ENCODE results near the gene SLC26A6. TPM values are rescaled to one million over a fixed set of nuclear protein-coding genes. Genes with fewer than 3 reads are reported as not detected.

SLC26A6 gene
- total and polyA plus RNA-seq, 2 of the 13 experiments (the other 11 are each of a cell fraction or from before 2014, with no cell fraction given), result 40.7 to 184 TPM

- TF ChIP-seq ATF6 (CRISPR knock-in tag; conservative IDR thresholded peaks at IDR 0.05), result no peak
- no peak for TF ChIP-seq RXRB (CRISPR knock-in tag; IDR thresholded peaks at IDR 0.05; ENCODE audit: borderline replicate concordance)
- 0 out of 2 replicates have a peak, but pooled peaks have one; percentile 26 for TF ChIP-seq ZNF574 (CRISPR knock-in tag; IDR thresholded peaks at IDR 0.05)
- no peak for TF ChIP-seq ZNF251 (CRISPR knock-in tag; IDR thresholded peaks at IDR 0.05)
- TF ChIP-seq RFXAP (CRISPR knock-in tag; IDR thresholded peaks at IDR 0.05; ENCODE audit: borderline replicate concordance), result no peak
- TF ChIP-seq POGZ (CRISPR knock-in tag; IDR thresholded peaks at IDR 0.05), result no peak
- TF ChIP-seq NCOR1 (IDR thresholded peaks at IDR 0.05; ENCODE audit: borderline replicate concordance, low read length), result no peak
- TF ChIP-seq FOXJ3 (CRISPR knock-in tag; IDR thresholded peaks at IDR 0.05; ENCODE audit: borderline replicate concordance), result no peak
- peak; percentile 51 for TF ChIP-seq ZNF687 (CRISPR knock-in tag; IDR thresholded peaks at IDR 0.05)
These were observed 1.5 kb downstream of the SLC26A6 start (continued) for GRCh38 chr3:48633743-48634142.

Measured in HepG2 (cell line).